WTC11 (cell line): Measurements from ENCODE around the gene CLPTM1.

Source experiments
- ATF1 ChIP-seq: sonication (generic); formaldehyde crosslinking; IDR thresholded peaks from 2 replicates; pipeline ENCODE4 v1.8.1; 2023; ENCODE audit warnings: mild to moderate bottlenecking, moderate library complexity, missing genetic modification reagents
- ELF4 ChIP-seq: sonication (generic); formaldehyde crosslinking; IDR thresholded peaks from 2 replicates; pipeline ENCODE4 v1.8.1; 2022; ENCODE audit warnings: low read depth, mild to moderate bottlenecking, moderate library complexity, missing genetic modification reagents
- GABPB1 ChIP-seq: sonication (generic); formaldehyde crosslinking; IDR thresholded peaks from 2 replicates; pipeline ENCODE4 v1.8.1; 2023; ENCODE audit warnings: mild to moderate bottlenecking, missing genetic modification reagents
- NR2C2 ChIP-seq: sonication (generic); formaldehyde crosslinking; IDR thresholded peaks from 2 replicates; pipeline ENCODE4 v1.8.0; 2022; ENCODE audit warnings: mild to moderate bottlenecking, missing genetic modification reagents
- SP1 ChIP-seq: sonication (generic); formaldehyde crosslinking; conservative IDR thresholded peaks from 2 replicates; pipeline ENCODE4 v1.8.1; 2022; ENCODE audit warnings: missing genetic modification reagents
- TCF7 ChIP-seq: sonication (generic); formaldehyde crosslinking; IDR thresholded peaks from 2 replicates; pipeline ENCODE4 v1.8.0; 2022; ENCODE audit warnings: mild to moderate bottlenecking, low read depth, missing genetic modification reagents, moderate library complexity
- ZNF232 ChIP-seq: sonication (generic); formaldehyde crosslinking; IDR thresholded peaks from 2 replicates; pipeline ENCODE4 v1.8.0; 2022; ENCODE audit warnings: mild to moderate bottlenecking, missing genetic modification reagents
- TF ChIP-seq, protein P1 (sequence below): fragments of 200-600 bp; IDR thresholded peaks from 2 replicates; pipeline ENCODE4 v1.8.0; 2022; ENCODE audit warnings: antibody characterized with exemption
- TF ChIP-seq, protein P2 (sequence below): sonication (generic); formaldehyde crosslinking; IDR thresholded peaks from 2 replicates; pipeline ENCODE4 v1.8.0; 2022; ENCODE audit warnings: mild to moderate bottlenecking, missing genetic modification reagents

DNA sequence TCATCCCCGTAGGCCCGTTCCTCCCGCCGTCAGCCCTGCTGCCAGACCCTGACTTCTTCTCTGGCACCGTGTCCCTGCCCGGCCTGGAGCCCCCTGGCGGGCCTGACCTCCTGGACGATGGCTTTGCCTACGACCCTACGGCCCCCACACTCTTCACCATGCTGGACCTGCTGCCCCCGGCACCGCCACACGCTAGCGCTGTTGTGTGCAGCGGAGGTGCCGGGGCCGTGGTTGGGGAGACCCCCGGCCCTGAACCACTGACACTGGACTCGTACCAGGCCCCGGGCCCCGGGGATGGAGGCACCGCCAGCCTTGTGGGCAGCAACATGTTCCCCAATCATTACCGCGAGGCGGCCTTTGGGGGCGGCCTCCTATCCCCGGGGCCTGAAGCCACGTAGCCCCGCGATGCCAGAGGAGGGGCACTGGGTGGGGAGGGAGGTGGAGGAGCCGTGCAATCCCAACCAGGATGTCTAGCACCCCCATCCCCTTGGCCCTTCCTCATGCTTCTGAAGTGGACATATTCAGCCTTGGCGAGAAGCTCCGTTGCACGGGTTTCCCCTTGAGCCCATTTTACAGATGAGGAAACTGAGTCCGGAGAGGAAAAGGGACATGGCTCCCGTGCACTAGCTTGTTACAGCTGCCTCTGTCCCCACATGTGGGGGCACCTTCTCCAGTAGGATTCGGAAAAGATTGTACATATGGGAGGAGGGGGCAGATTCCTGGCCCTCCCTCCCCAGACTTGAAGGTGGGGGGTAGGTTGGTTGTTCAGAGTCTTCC lies 82.4 kb downstream of the CLPTM1 start:
- TF ChIP-seq, protein P1, sequence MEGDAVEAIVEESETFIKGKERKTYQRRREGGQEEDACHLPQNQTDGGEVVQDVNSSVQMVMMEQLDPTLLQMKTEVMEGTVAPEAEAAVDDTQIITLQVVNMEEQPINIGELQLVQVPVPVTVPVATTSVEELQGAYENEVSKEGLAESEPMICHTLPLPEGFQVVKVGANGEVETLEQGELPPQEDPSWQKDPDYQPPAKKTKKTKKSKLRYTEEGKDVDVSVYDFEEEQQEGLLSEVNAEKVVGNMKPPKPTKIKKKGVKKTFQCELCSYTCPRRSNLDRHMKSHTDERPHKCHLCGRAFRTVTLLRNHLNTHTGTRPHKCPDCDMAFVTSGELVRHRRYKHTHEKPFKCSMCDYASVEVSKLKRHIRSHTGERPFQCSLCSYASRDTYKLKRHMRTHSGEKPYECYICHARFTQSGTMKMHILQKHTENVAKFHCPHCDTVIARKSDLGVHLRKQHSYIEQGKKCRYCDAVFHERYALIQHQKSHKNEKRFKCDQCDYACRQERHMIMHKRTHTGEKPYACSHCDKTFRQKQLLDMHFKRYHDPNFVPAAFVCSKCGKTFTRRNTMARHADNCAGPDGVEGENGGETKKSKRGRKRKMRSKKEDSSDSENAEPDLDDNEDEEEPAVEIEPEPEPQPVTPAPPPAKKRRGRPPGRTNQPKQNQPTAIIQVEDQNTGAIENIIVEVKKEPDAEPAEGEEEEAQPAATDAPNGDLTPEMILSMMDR, result no peak
- TF ChIP-seq ELF4 (no peak), SP1 (CRISPR knock-in tag) (no peak), NR2C2 (CRISPR knock-in tag) (no peak), ATF1 (no peak), ZNF232 (CRISPR knock-in tag) (no peak), TCF7 (CRISPR knock-in tag) (no peak), GABPB1 (CRISPR knock-in tag) (no peak)
- TF ChIP-seq, protein P2, sequence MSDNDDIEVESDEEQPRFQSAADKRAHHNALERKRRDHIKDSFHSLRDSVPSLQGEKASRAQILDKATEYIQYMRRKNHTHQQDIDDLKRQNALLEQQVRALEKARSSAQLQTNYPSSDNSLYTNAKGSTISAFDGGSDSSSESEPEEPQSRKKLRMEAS (CRISPR knock-in tag), result no peak
